ENCODE measurements around the gene RNASE8.

RNASE8 gene

GRCh38 chr14:21030531-21030930, 27.1 kb upstream of the RNASE8 start:
- DNase-seq (ENCODE audit: low read depth) = no peak

GRCh38 chr14:21032326-21033132, 25.1 kb upstream of the RNASE8 start:
- DNase-seq (ENCODE audit: low read depth) = no peak

- DNase-seq (ENCODE audit: low read depth) = no peak
These were observed 24.4 kb upstream of the RNASE8 start for GRCh38 chr14:21033133-21033698.

GRCh38 chr14:21034707-21035106, 22.9 kb upstream of the RNASE8 start, which contains the start of gene RNASE13:
Gene RNASE13 (minus strand): TSS chr14:21034807. CDS start chr14:21034288, 519 bp downstream.
- no peak for DNase-seq (ENCODE audit: low read depth)

- DNase-seq (ENCODE audit: low read depth) = no peak
These were observed 20.9 kb upstream of the RNASE8 start for GRCh38 chr14:21036751-21037150.

GRCh38 chr14:21037156-21037555, 20.5 kb upstream of the RNASE8 start:
- no peak for DNase-seq (ENCODE audit: low read depth)

GRCh38 chr14:21038441-21039422, 18.9 kb upstream of the RNASE8 start:
- peak; percentile 61 for DNase-seq (ENCODE audit: low read depth)

- DNase-seq (ENCODE audit: low read depth) = peak; percentile 74
These were observed 17.8 kb upstream of the RNASE8 start for GRCh38 chr14:21039585-21040369.

GRCh38 chr14:21040370-21040925, 17.2 kb upstream of the RNASE8 start:
- peak; percentile 35 for DNase-seq (ENCODE audit: low read depth)

GRCh38 chr14:21040941-21041340, 16.7 kb upstream of the RNASE8 start:
- peak; percentile 71 for DNase-seq (ENCODE audit: low read depth)

- peak; percentile 85 for DNase-seq (ENCODE audit: low read depth)
These were observed 15.8 kb upstream of the RNASE8 start, which contains the start of gene RNASE7 for GRCh38 chr14:21041676-21042433. Gene RNASE7 (plus strand): TSS chr14:21042362. CDS start chr14:21042993, 631 bp downstream.

- DNase-seq (ENCODE audit: low read depth) = no peak
These were observed 14.7 kb upstream of the RNASE8 start for GRCh38 chr14:21042918-21043317.

GRCh38 chr14:21043387-21043973, 14.1 kb upstream of the RNASE8 start:
- DNase-seq (ENCODE audit: low read depth) = no peak

- DNase-seq (ENCODE audit: low read depth) = no peak
These were observed 13.5 kb upstream of the RNASE8 start for GRCh38 chr14:21043974-21044618.

- DNase-seq (ENCODE audit: low read depth) = no peak
These were observed 10.2 kb upstream of the RNASE8 start for GRCh38 chr14:21047378-21047781.

- no peak for DNase-seq (ENCODE audit: low read depth)
These were observed 9.0 kb upstream of the RNASE8 start for GRCh38 chr14:21048638-21049037.

- peak; percentile 73 for DNase-seq (ENCODE audit: low read depth)
These were observed 8.3 kb upstream of the RNASE8 start for GRCh38 chr14:21049271-21049673.

GRCh38 chr14:21050597-21050996, 7.0 kb upstream of the RNASE8 start:
- DNase-seq (ENCODE audit: low read depth) = no peak
